H1 (cell line): ENCODE measurements around the gene ZSCAN18. TPM values are rescaled to one million over a fixed set of nuclear protein-coding genes. Genes with fewer than 3 reads are reported as not detected.

Source experiments
- polyA plus RNA-seq, 7 experiments: library from polyadenylated mRNA; depleted of rRNA in 3 of 7; stranded (reverse) in 5 of 7; unstranded in 2 of 7; fragments of >200 nt in 5 of 7; fragments of 200-250 nt in 2 of 7; gene quantifications; 1 replicate in 5 of 7; 2 replicates in 1 of 7; 4 replicates in 1 of 7; pipeline versions ENCODE4 v1.2.1 to v1.2.3, GENCODE V29; 2011 to 2013; ENCODE audit warnings: missing spikeins in 2 of 7, mixed read lengths in 2 of 7
- total RNA-seq: library from RNA; stranded (reverse); fragmentation: NEBNext Ultra II Directional; extraction: Animal tissue kit (Norgen Biotek cat#: 25700); gene quantifications from 2 replicates; pipeline ENCODE4 v1.2.1, GENCODE V29; 2021
- TF ChIP-seq, protein P1 (sequence below): fragments of 300-600 bp; sonication (generic); IDR thresholded peaks from 2 replicates; pipeline ENCODE4 v1.7.1; 2012; ENCODE audit warnings: low read length, moderate library complexity, mild to moderate bottlenecking, inconsistent platforms; ENCODE audit not compliant: insufficient replicate concordance

The ZSCAN18 gene
- total and polyA plus RNA-seq, 2 of the 8 experiments (the other 6 are each of a cell fraction or from before 2014, with no cell fraction given): 37.0 to 41.4 TPM

DNA sequence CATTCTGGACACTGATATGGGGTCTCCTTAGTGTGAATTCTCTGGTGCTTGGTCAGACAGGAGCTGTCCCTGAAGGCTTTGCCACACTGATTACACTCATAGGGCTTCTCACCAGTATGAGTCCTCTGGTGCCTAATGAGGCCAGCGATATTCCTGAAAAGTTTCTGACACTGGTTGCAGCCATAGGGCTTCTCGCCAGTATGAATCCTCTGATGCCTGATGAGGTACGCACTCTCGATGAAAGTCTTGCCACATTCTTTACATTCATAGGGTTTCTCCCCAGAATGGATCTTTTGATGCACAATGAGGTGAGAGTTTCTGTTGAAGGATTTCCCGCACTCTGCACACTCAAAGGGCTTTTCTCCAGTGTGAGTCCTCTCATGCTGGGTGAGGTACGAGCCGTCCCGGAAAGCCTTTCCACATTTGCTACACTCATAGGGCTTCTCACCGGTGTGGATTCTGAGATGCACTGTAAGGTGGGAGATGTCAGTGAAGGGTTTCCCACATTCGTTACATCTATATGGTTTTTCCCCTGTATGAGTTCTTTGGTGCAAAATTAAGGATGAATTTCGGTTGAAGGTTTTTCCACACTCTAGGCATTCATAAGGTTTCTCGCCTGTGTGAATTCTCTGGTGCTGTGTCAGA is 30.1 kb upstream of the ZSCAN18 start (continued):
- TF ChIP-seq, protein P1, sequence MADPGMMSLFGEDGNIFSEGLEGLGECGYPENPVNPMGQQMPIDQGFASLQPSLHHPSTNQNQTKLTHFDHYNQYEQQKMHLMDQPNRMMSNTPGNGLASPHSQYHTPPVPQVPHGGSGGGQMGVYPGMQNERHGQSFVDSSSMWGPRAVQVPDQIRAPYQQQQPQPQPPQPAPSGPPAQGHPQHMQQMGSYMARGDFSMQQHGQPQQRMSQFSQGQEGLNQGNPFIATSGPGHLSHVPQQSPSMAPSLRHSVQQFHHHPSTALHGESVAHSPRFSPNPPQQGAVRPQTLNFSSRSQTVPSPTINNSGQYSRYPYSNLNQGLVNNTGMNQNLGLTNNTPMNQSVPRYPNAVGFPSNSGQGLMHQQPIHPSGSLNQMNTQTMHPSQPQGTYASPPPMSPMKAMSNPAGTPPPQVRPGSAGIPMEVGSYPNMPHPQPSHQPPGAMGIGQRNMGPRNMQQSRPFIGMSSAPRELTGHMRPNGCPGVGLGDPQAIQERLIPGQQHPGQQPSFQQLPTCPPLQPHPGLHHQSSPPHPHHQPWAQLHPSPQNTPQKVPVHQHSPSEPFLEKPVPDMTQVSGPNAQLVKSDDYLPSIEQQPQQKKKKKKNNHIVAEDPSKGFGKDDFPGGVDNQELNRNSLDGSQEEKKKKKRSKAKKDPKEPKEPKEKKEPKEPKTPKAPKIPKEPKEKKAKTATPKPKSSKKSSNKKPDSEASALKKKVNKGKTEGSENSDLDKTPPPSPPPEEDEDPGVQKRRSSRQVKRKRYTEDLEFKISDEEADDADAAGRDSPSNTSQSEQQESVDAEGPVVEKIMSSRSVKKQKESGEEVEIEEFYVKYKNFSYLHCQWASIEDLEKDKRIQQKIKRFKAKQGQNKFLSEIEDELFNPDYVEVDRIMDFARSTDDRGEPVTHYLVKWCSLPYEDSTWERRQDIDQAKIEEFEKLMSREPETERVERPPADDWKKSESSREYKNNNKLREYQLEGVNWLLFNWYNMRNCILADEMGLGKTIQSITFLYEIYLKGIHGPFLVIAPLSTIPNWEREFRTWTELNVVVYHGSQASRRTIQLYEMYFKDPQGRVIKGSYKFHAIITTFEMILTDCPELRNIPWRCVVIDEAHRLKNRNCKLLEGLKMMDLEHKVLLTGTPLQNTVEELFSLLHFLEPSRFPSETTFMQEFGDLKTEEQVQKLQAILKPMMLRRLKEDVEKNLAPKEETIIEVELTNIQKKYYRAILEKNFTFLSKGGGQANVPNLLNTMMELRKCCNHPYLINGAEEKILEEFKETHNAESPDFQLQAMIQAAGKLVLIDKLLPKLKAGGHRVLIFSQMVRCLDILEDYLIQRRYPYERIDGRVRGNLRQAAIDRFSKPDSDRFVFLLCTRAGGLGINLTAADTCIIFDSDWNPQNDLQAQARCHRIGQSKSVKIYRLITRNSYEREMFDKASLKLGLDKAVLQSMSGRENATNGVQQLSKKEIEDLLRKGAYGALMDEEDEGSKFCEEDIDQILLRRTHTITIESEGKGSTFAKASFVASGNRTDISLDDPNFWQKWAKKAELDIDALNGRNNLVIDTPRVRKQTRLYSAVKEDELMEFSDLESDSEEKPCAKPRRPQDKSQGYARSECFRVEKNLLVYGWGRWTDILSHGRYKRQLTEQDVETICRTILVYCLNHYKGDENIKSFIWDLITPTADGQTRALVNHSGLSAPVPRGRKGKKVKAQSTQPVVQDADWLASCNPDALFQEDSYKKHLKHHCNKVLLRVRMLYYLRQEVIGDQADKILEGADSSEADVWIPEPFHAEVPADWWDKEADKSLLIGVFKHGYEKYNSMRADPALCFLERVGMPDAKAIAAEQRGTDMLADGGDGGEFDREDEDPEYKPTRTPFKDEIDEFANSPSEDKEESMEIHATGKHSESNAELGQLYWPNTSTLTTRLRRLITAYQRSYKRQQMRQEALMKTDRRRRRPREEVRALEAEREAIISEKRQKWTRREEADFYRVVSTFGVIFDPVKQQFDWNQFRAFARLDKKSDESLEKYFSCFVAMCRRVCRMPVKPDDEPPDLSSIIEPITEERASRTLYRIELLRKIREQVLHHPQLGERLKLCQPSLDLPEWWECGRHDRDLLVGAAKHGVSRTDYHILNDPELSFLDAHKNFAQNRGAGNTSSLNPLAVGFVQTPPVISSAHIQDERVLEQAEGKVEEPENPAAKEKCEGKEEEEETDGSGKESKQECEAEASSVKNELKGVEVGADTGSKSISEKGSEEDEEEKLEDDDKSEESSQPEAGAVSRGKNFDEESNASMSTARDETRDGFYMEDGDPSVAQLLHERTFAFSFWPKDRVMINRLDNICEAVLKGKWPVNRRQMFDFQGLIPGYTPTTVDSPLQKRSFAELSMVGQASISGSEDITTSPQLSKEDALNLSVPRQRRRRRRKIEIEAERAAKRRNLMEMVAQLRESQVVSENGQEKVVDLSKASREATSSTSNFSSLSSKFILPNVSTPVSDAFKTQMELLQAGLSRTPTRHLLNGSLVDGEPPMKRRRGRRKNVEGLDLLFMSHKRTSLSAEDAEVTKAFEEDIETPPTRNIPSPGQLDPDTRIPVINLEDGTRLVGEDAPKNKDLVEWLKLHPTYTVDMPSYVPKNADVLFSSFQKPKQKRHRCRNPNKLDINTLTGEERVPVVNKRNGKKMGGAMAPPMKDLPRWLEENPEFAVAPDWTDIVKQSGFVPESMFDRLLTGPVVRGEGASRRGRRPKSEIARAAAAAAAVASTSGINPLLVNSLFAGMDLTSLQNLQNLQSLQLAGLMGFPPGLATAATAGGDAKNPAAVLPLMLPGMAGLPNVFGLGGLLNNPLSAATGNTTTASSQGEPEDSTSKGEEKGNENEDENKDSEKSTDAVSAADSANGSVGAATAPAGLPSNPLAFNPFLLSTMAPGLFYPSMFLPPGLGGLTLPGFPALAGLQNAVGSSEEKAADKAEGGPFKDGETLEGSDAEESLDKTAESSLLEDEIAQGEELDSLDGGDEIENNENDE: no peak
